Stimulated activated CD4-positive, alpha-beta T cell treated with anti-CD3 and anti-CD28 coated beads, Interleukin-4, amount 100 ng/mL, for 24 hours (primary cell): ENCODE results near the gene CLEC11A.

Experiments
- DNase-seq: peaks from one replicate; pipeline ENCODE4 v3.0.0-alpha.2; 2020

The CLEC11A gene

GRCh38 chr19:50723069-50723468 is at the start of gene CLEC11A:
Gene CLEC11A, plus strand, starts transcription at chr19:50723364. Its CDS starts 162 bp downstream, at chr19:50723526.
- no peak for DNase-seq

GRCh38 chr19:50676625-50677197 is 46.5 kb upstream of the CLEC11A start:
- no peak for DNase-seq

GRCh38 chr19:50677636-50678035 is 45.5 kb upstream of the CLEC11A start:
- no peak for DNase-seq

- DNase-seq: no peak
These were observed 44.8 kb upstream of the CLEC11A start for GRCh38 chr19:50678323-50678722.

- DNase-seq: peak; percentile 74
These were observed 43.7 kb upstream of the CLEC11A start for GRCh38 chr19:50679177-50680125.

- DNase-seq: no peak
These were observed 36.7 kb upstream of the CLEC11A start for GRCh38 chr19:50686310-50687032.

- DNase-seq: no peak
These were observed 34.4 kb upstream of the CLEC11A start for GRCh38 chr19:50688766-50689165.

- DNase-seq: no peak
These were observed 32.7 kb upstream of the CLEC11A start for GRCh38 chr19:50690439-50690838.

- DNase-seq: no peak
These were observed 29.8 kb upstream of the CLEC11A start for GRCh38 chr19:50693064-50693975.

- DNase-seq: no peak
These were observed 28.4 kb upstream of the CLEC11A start for GRCh38 chr19:50694815-50695145.

- DNase-seq: no peak
These were observed 27.7 kb upstream of the CLEC11A start for GRCh38 chr19:50695251-50696093.

- DNase-seq: no peak
These were observed 27.1 kb upstream of the CLEC11A start for GRCh38 chr19:50696094-50696483.

GRCh38 chr19:50697414-50698124 is 25.6 kb upstream of the CLEC11A start:
- no peak for DNase-seq

GRCh38 chr19:50701367-50701985 is 21.7 kb upstream of the CLEC11A start:
- no peak for DNase-seq

GRCh38 chr19:50702158-50702870 is 20.9 kb upstream of the CLEC11A start:
- no peak for DNase-seq

- DNase-seq: no peak
These were observed 20.0 kb upstream of the CLEC11A start for GRCh38 chr19:50702871-50703829.

GRCh38 chr19:50703915-50704796 is 19.0 kb upstream of the CLEC11A start:
- DNase-seq: no peak
